Hematopoietic multipotent progenitor cell treated with erythropoietin and hydrocortisone succinate and interleukin-3 and kit ligand, for 4 days (in vitro differentiated cells): ENCODE data around the gene AKAP6.

ENCODE experiments used
- DNase-seq: peaks from one replicate; pipeline ENCODE4 v3.0.0-alpha.2; 2015

The AKAP6 gene

GRCh38 chr14:32713856-32714255, 384.8 kb downstream of the AKAP6 start:
- no peak for DNase-seq

GRCh38 chr14:32719601-32720000, 390.5 kb downstream of the AKAP6 start:
- DNase-seq: no peak

- DNase-seq: no peak
These were observed 391.8 kb downstream of the AKAP6 start for GRCh38 chr14:32720927-32721326.

GRCh38 chr14:32722631-32723183, 393.6 kb downstream of the AKAP6 start:
- DNase-seq: no peak

- DNase-seq: no peak
These were observed 395.9 kb downstream of the AKAP6 start for GRCh38 chr14:32724867-32725471.

GRCh38 chr14:32726516-32726915, 397.4 kb downstream of the AKAP6 start:
- no peak for DNase-seq

- no peak for DNase-seq
These were observed 398.7 kb downstream of the AKAP6 start for GRCh38 chr14:32727832-32728231.

- DNase-seq: no peak
These were observed 399.4 kb downstream of the AKAP6 start for GRCh38 chr14:32728526-32728925.

- DNase-seq: no peak
These were observed 399.9 kb downstream of the AKAP6 start for GRCh38 chr14:32728976-32729375.

- no peak for DNase-seq
These were observed 402.2 kb downstream of the AKAP6 start for GRCh38 chr14:32731249-32731648.

GRCh38 chr14:32733015-32733414, 403.9 kb downstream of the AKAP6 start:
- DNase-seq: no peak

GRCh38 chr14:32734261-32734660, 405.2 kb downstream of the AKAP6 start:
- no peak for DNase-seq

GRCh38 chr14:32737621-32738020, 408.5 kb downstream of the AKAP6 start:
- no peak for DNase-seq

GRCh38 chr14:32738206-32738871, 409.2 kb downstream of the AKAP6 start:
- no peak for DNase-seq

- no peak for DNase-seq
These were observed 415.8 kb downstream of the AKAP6 start for GRCh38 chr14:32744811-32745445.

GRCh38 chr14:32754209-32754608, 425.1 kb downstream of the AKAP6 start:
- no peak for DNase-seq

- no peak for DNase-seq
These were observed 427.1 kb downstream of the AKAP6 start for GRCh38 chr14:32756173-32756572.

- DNase-seq: no peak
These were observed 427.7 kb downstream of the AKAP6 start for GRCh38 chr14:32756775-32757174.

GRCh38 chr14:32757568-32757967, 428.5 kb downstream of the AKAP6 start:
- DNase-seq: no peak

GRCh38 chr14:32761381-32761968, 432.4 kb downstream of the AKAP6 start:
- DNase-seq: no peak

GRCh38 chr14:32762886-32763285, 433.8 kb downstream of the AKAP6 start:
- no peak for DNase-seq

GRCh38 chr14:32763673-32764072, 434.6 kb downstream of the AKAP6 start:
- DNase-seq: no peak

- DNase-seq: no peak
These were observed 435.0 kb downstream of the AKAP6 start for GRCh38 chr14:32764131-32764530.

GRCh38 chr14:32770422-32770821, 441.3 kb downstream of the AKAP6 start:
- no peak for DNase-seq
